ENCODE results near the gene ESYT2. TPM values are rescaled to one million over a fixed set of nuclear protein-coding genes. Genes with fewer than 3 reads are reported as not detected.

ESYT2 gene
- total RNA-seq, 1 donor from 2014 or later: 60.9 TPM

DNA sequence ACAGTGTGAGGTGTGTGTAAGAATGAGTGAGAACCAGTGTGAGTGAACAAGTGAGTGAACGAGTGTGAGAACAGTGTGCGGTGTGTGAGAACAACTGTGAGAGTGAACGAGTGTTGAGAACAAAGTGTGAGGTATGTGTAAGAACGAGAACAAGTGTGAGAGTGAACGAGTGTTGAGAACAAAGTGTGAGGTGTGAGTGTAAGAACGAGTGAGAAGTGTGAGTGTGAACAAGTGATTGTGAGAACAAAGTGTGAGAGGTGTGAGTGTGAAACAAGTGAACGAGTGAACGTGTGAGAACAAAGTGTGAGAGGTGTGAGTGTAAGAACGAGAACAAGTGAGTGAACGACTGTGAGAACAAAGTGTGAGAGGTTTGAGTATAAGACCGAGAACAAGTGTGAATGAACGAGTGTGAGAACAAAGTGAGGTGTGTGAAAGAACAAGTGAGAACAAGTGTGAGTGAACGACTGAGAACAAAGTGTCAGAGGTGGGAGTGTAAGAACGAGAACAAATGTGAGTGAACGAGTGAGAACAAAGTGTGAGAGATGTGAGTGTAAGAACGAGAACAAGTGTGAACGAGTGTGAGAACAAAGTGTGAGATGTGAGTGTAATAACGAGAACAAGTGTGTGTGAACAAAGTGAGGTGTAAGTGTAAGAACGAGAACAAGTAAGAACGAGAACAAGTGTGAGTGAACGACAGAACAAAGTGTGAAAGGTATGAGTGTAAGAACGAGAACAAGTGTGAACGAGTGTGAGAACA, 47.9 kb downstream of the ESYT2 start:
- Histone ChIP-seq H3K27ac (ENCODE audit: low read depth, low read length) (no peak overlapping the region), H3K79me2 (ENCODE audit: insufficient read depth, low read length) (no peaks in the 10 kb centered on the region), H3K4me2 (ENCODE audit: low read length) (no peak overlapping the region), H3K4me1 (ENCODE audit: insufficient read depth, low read length) (no peaks in the 10 kb centered on the region), H3K4me3 (ENCODE audit: insufficient read depth, low read depth, low read length) (no peak overlapping the region), H3K27me3 (ENCODE audit: insufficient read depth, low read length) (no peaks in the 10 kb centered on the region), H4K20me1 (ENCODE audit: insufficient read depth, low read length) (peaks cover 31% of the 10 kb centered on the region), H3K9ac (ENCODE audit: low read length) (no peak overlapping the region), H3K36me3 (ENCODE audit: insufficient read depth, low read length) (peaks cover 22% of the 10 kb centered on the region), H2AFZ (ENCODE audit: low read depth, low read length) (no peak overlapping the region), H3K9me3 (ENCODE audit: insufficient read depth, low read depth, low read length) (no peaks in the 10 kb centered on the region)
- no peak for TF ChIP-seq EZH2 (IDR thresholded peaks at IDR 0.05; ENCODE audit: insufficient read depth, low read length)
- TF ChIP-seq, protein P1, sequence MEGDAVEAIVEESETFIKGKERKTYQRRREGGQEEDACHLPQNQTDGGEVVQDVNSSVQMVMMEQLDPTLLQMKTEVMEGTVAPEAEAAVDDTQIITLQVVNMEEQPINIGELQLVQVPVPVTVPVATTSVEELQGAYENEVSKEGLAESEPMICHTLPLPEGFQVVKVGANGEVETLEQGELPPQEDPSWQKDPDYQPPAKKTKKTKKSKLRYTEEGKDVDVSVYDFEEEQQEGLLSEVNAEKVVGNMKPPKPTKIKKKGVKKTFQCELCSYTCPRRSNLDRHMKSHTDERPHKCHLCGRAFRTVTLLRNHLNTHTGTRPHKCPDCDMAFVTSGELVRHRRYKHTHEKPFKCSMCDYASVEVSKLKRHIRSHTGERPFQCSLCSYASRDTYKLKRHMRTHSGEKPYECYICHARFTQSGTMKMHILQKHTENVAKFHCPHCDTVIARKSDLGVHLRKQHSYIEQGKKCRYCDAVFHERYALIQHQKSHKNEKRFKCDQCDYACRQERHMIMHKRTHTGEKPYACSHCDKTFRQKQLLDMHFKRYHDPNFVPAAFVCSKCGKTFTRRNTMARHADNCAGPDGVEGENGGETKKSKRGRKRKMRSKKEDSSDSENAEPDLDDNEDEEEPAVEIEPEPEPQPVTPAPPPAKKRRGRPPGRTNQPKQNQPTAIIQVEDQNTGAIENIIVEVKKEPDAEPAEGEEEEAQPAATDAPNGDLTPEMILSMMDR (IDR thresholded peaks at IDR 0.05; ENCODE audit: insufficient read depth, low read depth, low read length): no peak
- FAIRE-seq: peak; percentile 73
- no peaks in the 10 kb centered on the region for H3K9me3 Mint-ChIP-seq (ENCODE audit: unreplicated experiment)
- peaks cover 5% of the 10 kb centered on the region for H3K4me1 Mint-ChIP-seq (ENCODE audit: low read depth, unreplicated experiment)
- H3K4me3 Mint-ChIP-seq (ENCODE audit: unreplicated experiment): no peak overlapping the region
- DNase-seq (ENCODE audit: low read depth): no peak
- H3K36me3 Mint-ChIP-seq (ENCODE audit: low read depth, unreplicated experiment): peaks cover 2% of the 10 kb centered on the region
- H3K27ac Mint-ChIP-seq (ENCODE audit: unreplicated experiment): no peak overlapping the region
- H3K27me3 Mint-ChIP-seq (ENCODE audit: low read depth, unreplicated experiment): no peaks in the 10 kb centered on the region

DNA sequence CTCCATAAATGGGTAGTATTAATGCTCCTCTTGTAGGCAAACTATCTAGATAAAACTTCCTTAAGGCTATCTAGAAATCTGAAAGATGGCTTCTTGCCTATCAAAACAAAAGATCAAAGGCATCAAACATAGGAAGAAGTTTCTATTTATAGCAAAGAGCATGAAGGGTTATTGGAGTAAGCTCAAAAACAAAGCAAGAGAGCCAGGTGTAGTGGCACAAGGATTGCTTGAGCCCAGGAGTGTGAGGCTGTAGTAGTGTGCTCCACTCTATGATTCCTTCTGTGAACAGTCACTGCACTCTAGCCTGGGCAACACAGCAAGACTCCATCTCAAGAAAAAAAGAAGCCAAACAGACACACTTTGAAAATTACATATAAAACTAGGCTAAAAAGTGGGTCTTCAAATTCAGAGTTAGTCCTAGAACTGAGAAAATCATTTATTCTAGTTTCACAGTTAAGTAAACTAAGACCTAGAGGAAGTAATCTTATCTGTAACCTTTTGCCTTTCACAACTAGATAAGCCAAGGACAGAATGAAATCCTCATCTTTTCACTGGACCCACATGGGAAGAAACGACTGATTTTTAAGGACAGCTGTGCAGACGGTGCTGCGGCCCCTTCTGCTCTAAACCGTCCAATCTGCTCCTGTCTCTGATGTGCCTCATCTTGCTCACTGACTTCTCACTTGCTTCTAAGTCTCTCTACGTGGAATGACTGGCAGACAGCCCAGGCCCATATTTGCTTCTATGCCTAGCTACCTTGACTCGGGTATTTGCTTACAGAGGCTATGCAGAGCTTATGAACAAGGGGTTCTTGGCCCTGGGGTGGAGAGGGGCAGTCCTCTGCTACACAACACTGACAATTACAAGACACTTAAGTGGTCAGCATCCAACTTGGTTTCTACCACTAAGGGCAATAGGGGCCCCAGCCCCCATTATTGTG, 50.0 kb downstream of the ESYT2 start:
- H3K36me3 Mint-ChIP-seq (ENCODE audit: low read depth, unreplicated experiment): peaks cover 2% of the 10 kb centered on the region
- no peaks in the 10 kb centered on the region for H3K9me3 ChIP-seq (ENCODE audit: insufficient read depth, low read depth, low read length)
- no peaks in the 10 kb centered on the region for H3K27me3 ChIP-seq (ENCODE audit: insufficient read depth, low read length)
- no peaks in the 10 kb centered on the region for H3K27me3 Mint-ChIP-seq (ENCODE audit: low read depth, unreplicated experiment)
- no peak overlapping the region for H3K4me2 ChIP-seq (ENCODE audit: low read length)
- TF ChIP-seq, protein P1 (IDR thresholded peaks at IDR 0.05; ENCODE audit: insufficient read depth, low read depth, low read length): no peak
- TF ChIP-seq EZH2 (IDR thresholded peaks at IDR 0.05; ENCODE audit: insufficient read depth, low read length): no peak
- no peak overlapping the region for H3K27ac Mint-ChIP-seq (ENCODE audit: unreplicated experiment)
- no peaks in the 10 kb centered on the region for H3K4me1 ChIP-seq (ENCODE audit: insufficient read depth, low read length)
- no peak for DNase-seq (ENCODE audit: low read depth)
- no peak for FAIRE-seq
- H3K4me3 ChIP-seq (ENCODE audit: insufficient read depth, low read depth, low read length): no peak overlapping the region
- H2AFZ ChIP-seq (ENCODE audit: low read depth, low read length): no peak overlapping the region
- no peak overlapping the region for H3K27ac ChIP-seq (ENCODE audit: low read depth, low read length)
- H3K79me2 ChIP-seq (ENCODE audit: insufficient read depth, low read length): no peaks in the 10 kb centered on the region
- H3K4me1 Mint-ChIP-seq (ENCODE audit: low read depth, unreplicated experiment): peaks cover 10% of the 10 kb centered on the region
- peaks cover 31% of the 10 kb centered on the region for H4K20me1 ChIP-seq (ENCODE audit: insufficient read depth, low read length)
- H3K4me3 Mint-ChIP-seq (ENCODE audit: unreplicated experiment): no peak overlapping the region
- no peak overlapping the region for H3K9ac ChIP-seq (ENCODE audit: low read length)
- peaks cover 32% of the 10 kb centered on the region for H3K36me3 ChIP-seq (ENCODE audit: insufficient read depth, low read length)
- no peaks in the 10 kb centered on the region for H3K9me3 Mint-ChIP-seq (ENCODE audit: unreplicated experiment)

All from astrocyte (in vitro differentiated cells and primary cell).